LNCAP (cell line): Measurements from ENCODE around the gene TENM4.

Source experiments
- CTCF ChIP-seq: fragments of 450-650 bp; IDR thresholded peaks from 2 replicates; pipeline ENCODE4 v1.5.1; 2017; ENCODE audit warnings: mild to moderate bottlenecking

TENM4 gene

GRCh38 chr11:78740199-78741071 lies 700.4 kb downstream of the TENM4 start:
- no peak for TF ChIP-seq CTCF

- TF ChIP-seq CTCF, result no peak
These were observed 702.9 kb downstream of the TENM4 start for GRCh38 chr11:78737891-78738290.

GRCh38 chr11:78737301-78737700 lies 703.5 kb downstream of the TENM4 start:
- TF ChIP-seq CTCF, result no peak

- TF ChIP-seq CTCF, result no peak
These were observed 705.1 kb downstream of the TENM4 start for GRCh38 chr11:78735711-78736110.

GRCh38 chr11:78733031-78733430 lies 707.8 kb downstream of the TENM4 start:
- no peak for TF ChIP-seq CTCF

- no peak for TF ChIP-seq CTCF
These were observed 708.6 kb downstream of the TENM4 start for GRCh38 chr11:78732246-78732645.

- TF ChIP-seq CTCF, result no peak
These were observed 709.8 kb downstream of the TENM4 start for GRCh38 chr11:78731027-78731426.
